Psoas muscle (tissue), 8 donors: Measurements from ENCODE around the gene CDK14. TPM values are rescaled to one million over a fixed set of nuclear protein-coding genes. Genes with fewer than 3 reads are reported as not detected.

Source experiments
- ATAC-seq, 4 donors: fragments of 200-7000 bp; cut with Tn5 transposase; one replicate each; pipeline ENCODE4 v1.9.1; 2020; ENCODE audit warnings: moderate library complexity in 3 of 4, mild to moderate bottlenecking in 2 of 4
- DNase-seq, 2 donors: peaks; one replicate each; pipeline ENCODE4 v3.0.0-alpha.2; 2020
- H3K27ac ChIP-seq: fragments of 200-600 bp; one replicate; pipeline ENCODE4 v1.8.0; 2022
- H3K27me3 ChIP-seq, 3 donors: fragments of 200-600 bp in 1 of 3; one replicate each; pipeline versions ENCODE4 v1.6.1 to v1.8.0; 2013 to 2022; ENCODE audit warnings: low read length in 2 of 3, mild to moderate bottlenecking in 2 of 3, moderate library complexity in 1 of 3; ENCODE audit not compliant: insufficient read depth in 3 of 3
- H3K36me3 ChIP-seq, 2 donors: fragments of 200-600 bp in 1 of 2; one replicate each; pipeline versions ENCODE4 v1.6.1 to v1.8.0; 2013 to 2022; ENCODE audit warnings: low read depth in 1 of 2, mild to moderate bottlenecking in 1 of 2, moderate library complexity in 1 of 2; ENCODE audit not compliant: insufficient read depth in 1 of 2
- H3K4me1 ChIP-seq: fragments of 200-600 bp; one replicate; pipeline ENCODE4 v1.8.0; 2022
- H3K4me3 ChIP-seq: fragments of 200-600 bp; one replicate; pipeline ENCODE4 v1.8.0; 2022; ENCODE audit warnings: mild to moderate bottlenecking
- H3K9me3 ChIP-seq: fragments of 200-600 bp; one replicate; pipeline ENCODE4 v1.8.0; 2022
- CTCF ChIP-seq: fragments of 200-600 bp; IDR thresholded peaks from one replicate; pipeline ENCODE4 v1.8.0; 2022; ENCODE audit warnings: antibody characterized with exemption
- WGBS, 3 donors: extraction: QIAGEN DNeasy Blood & Tissue Kit; methylation state at CpG; one replicate each; pipeline versions ENCODE4 v1.1.6 to v1.1.7; 2013; 5-methylcytosine and 5-hydroxymethylcytosine counted together
- intact Hi-C, 2 donors: fragments of 100-400 bp; cut with DNase I; formaldehyde crosslinking; loops; one replicate each; pipeline versions ENCODE4 v1.11.0 to v1.14.2; 2022
- polyA plus RNA-seq, 3 donors: library from polyadenylated mRNA; stranded (reverse); fragments of 200-250 nt; gene quantifications; one replicate each; pipeline ENCODE4 v1.2.3, GENCODE V29; 2013
- total RNA-seq, 4 donors: library from RNA; stranded (reverse); fragmentation: NEBNext Ultra II Directional in 2 of 4; extraction: Animal tissue kit (Norgen Biotek cat#: 25700) in 2 of 4; gene quantifications; one replicate each; pipeline versions ENCODE4 v1.2.1 to v1.2.4, GENCODE V29; 2021 to 2023
- donor health status: healthy with polysubstance abuse.
- donor health status: DM: no; HTN: no; CAD: no; lungs with moderate emphysema.
- donor health status: Bipolar disorder and iron deficiency.
- donor health status: healthy.
- donor health status: DM: yes; HTN: yes; CAD: no.
- donor health status: DM: no; HTN: no; CAD: no.
- donor health status: DM: no; HTN: no; CAD: no.
- donor health status: DM: yes; HTN: yes; CAD: no.

The CDK14 gene
- total and polyA plus RNA-seq, 7 donors: 1.7 to 16.6 (median 10.6) TPM

- Histone ChIP-seq H3K36me3 (no peaks in the 10 kb centered on the region), H3K27me3 (no peaks in the 10 kb centered on the region), H3K27ac (no peak overlapping the region), H3K9me3 (no peaks in the 10 kb centered on the region), H3K4me1 (no peaks in the 10 kb centered on the region), H3K4me3 (no peak overlapping the region)
- WGBS, 3 donors: 36 to 40% (median 38%) methylated on average over 4 of the region's 4 CpGs
- no peak for TF ChIP-seq CTCF
- DNase-seq: no peak
- ATAC-seq: no peak
- intact Hi-C loops: loop anchor here in 1 of 2 donors (5.0 kb wide), 1 partner anchor 60 kb away; no protein-coding TSS in a partner anchor
Measured at GRCh38 chr7:90777465-90777864, 181.3 kb downstream of the CDK14 start.

- DNase-seq: no peak
- Histone ChIP-seq H3K27ac (no peak overlapping the region), H3K4me1 (no peaks in the 10 kb centered on the region), H3K9me3 (no peaks in the 10 kb centered on the region), H3K36me3 (no peaks in the 10 kb centered on the region), H3K4me3 (no peak overlapping the region), H3K27me3 (no peaks in the 10 kb centered on the region)
- TF ChIP-seq CTCF: no peak
- ATAC-seq: no peak
- intact Hi-C loops: loop anchor here in 1 of 2 donors (5.0 kb wide), 1 partner anchor 59 kb away; no protein-coding TSS in a partner anchor
Measured at GRCh38 chr7:90777886-90778285, 181.8 kb downstream of the CDK14 start.

GRCh38 chr7:90788052-90788451, 191.9 kb downstream of the CDK14 start:
- Histone ChIP-seq H3K4me3 (no peak overlapping the region), H3K27me3 (no peaks in the 10 kb centered on the region), H3K4me1 (no peaks in the 10 kb centered on the region), H3K36me3 (no peaks in the 10 kb centered on the region), H3K9me3 (no peaks in the 10 kb centered on the region), H3K27ac (no peak overlapping the region)
- ATAC-seq: no peak
- WGBS, 3 donors: 69 to 74% (median 70%) methylated on average over 4 of the region's 4 CpGs
- intact Hi-C loops: no loop called here
- no peak for TF ChIP-seq CTCF
- no peak for DNase-seq

- Histone ChIP-seq H3K27me3 (no peaks in the 10 kb centered on the region), H3K27ac (no peak overlapping the region), H3K9me3 (peaks cover 4% of the 10 kb centered on the region), H3K4me3 (no peak overlapping the region), H3K36me3 (no peaks in the 10 kb centered on the region), H3K4me1 (no peaks in the 10 kb centered on the region)
- DNase-seq: no peak
- 99 to 100% (median 100%) methylated on average over 1 of the region's 1 CpG for WGBS, 3 donors
- TF ChIP-seq CTCF: no peak
- intact Hi-C loops: no loop called here
- ATAC-seq: no peak
Measured at GRCh38 chr7:90789736-90790306, 193.7 kb downstream of the CDK14 start.

- intact Hi-C loops: no loop called here
- 81 to 85% (median 84%) methylated on average over 3 of the region's 3 CpGs for WGBS, 3 donors
- Histone ChIP-seq H3K36me3 (no peaks in the 10 kb centered on the region), H3K27ac (no peak overlapping the region), H3K4me3 (no peak overlapping the region), H3K27me3 (no peaks in the 10 kb centered on the region), H3K4me1 (no peaks in the 10 kb centered on the region), H3K9me3 (peaks cover 4% of the 10 kb centered on the region)
- no peak for DNase-seq
- no peak for TF ChIP-seq CTCF
- ATAC-seq: no peak
Measured at GRCh38 chr7:90791596-90791995, 195.5 kb downstream of the CDK14 start.
